Measurements from ENCODE around the gene FGFR3. TPM values are rescaled to one million over a fixed set of nuclear protein-coding genes. Genes with fewer than 3 reads are reported as not detected.

FGFR3 gene
- total and polyA plus RNA-seq, 7 donors = 0.16 to 14.0 (median 0.83) TPM

DNA sequence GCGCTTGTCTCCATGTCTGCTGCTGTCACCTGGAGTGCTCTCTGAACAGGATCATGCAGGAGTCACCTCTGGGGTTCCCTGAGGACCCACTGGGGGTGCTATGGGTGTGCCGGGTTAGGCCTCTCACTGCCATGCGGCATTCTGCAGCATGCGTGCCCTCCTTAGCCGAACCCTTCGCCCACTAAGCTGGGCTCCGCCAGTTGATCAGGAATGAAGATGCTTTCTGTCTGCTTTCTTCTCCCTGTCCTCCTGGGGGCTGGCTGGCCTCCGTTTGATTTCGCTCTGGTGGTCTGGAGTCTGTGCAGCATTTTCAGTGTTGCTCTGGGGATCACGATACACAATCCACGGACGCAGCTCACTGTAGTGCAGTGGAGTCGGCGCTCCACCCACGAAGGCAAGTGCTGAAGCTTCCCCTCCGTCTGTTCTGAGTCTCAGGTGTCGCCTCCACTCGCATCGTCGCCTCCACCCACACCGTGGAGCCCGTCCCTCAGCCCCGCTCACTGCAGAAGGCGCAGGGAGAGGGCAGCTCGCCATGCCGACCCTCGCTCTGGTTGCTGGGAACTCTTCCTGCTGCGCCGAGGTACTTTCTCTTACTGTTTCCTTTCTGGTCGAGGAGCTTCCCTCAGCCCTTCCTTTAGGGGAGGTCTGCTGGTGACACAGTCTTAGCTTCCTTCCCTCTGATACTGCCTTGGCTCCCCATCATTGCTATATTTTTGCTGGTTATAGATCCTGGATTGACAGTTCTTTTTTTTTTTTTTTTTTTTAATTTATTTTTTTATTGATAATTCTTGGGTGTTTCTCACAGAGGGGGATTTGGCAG lies 33.6 kb downstream of the FGFR3 start:
- DNase-seq = no peak
- WGBS, 2 donors = 94 to 96% methylated on average over 30 of the region's 30 CpGs
- no peak for TF ChIP-seq POLR2A (IDR thresholded peaks at IDR 0.05)
- TF ChIP-seq EP300 (IDR thresholded peaks at IDR 0.05) = no peak
- TF ChIP-seq, protein P1, sequence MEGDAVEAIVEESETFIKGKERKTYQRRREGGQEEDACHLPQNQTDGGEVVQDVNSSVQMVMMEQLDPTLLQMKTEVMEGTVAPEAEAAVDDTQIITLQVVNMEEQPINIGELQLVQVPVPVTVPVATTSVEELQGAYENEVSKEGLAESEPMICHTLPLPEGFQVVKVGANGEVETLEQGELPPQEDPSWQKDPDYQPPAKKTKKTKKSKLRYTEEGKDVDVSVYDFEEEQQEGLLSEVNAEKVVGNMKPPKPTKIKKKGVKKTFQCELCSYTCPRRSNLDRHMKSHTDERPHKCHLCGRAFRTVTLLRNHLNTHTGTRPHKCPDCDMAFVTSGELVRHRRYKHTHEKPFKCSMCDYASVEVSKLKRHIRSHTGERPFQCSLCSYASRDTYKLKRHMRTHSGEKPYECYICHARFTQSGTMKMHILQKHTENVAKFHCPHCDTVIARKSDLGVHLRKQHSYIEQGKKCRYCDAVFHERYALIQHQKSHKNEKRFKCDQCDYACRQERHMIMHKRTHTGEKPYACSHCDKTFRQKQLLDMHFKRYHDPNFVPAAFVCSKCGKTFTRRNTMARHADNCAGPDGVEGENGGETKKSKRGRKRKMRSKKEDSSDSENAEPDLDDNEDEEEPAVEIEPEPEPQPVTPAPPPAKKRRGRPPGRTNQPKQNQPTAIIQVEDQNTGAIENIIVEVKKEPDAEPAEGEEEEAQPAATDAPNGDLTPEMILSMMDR (IDR thresholded peaks at IDR 0.05) = no peak
- no peak for TF ChIP-seq POLR2AphosphoS5 (IDR thresholded peaks at IDR 0.05)

DNA sequence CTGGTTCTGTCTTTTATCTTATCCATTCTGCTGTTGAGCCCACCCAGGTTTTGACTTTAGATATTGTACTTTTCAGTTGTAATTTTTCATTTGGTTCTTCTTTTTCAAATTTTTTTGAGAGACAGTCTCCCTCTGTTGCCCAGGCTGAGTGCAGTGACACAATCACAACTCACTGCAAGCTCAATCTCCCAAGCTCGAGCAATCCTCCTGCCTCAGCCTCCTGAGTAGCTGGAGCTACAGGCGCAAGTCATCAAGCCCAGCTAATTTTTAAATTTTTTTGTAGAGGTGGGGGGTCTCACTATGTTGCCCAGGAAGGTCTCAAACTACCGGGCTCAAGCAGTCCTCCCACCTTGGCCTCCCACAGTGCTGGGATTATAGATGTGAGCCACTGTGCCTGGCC lies 37.1 kb downstream of the FGFR3 start:
- no peak overlapping the region for H3K4me3 ChIP-seq
- TF ChIP-seq POLR2A (IDR thresholded peaks at IDR 0.05) (no peak), EP300 (IDR thresholded peaks at IDR 0.05) (no peak), POLR2AphosphoS5 (IDR thresholded peaks at IDR 0.05) (no peak)
- TF ChIP-seq, protein P1 (IDR thresholded peaks at IDR 0.05) = no peak
- H3K27me3 ChIP-seq = no peaks in the 10 kb centered on the region
- intact Hi-C loops (cut with DNase I) = no loop called here
- peaks cover 0 to 5% (median 0%) of the 10 kb centered on the region in 4 donors for H3K4me1 ChIP-seq
- H3K27ac ChIP-seq = no peak overlapping the region
- no peaks in the 10 kb centered on the region for H3K9me3 ChIP-seq
- WGBS, 2 donors = 89 to 95% methylated on average over 3 of the region's 3 CpGs
- DNase-seq = no peak
- H3K36me3 ChIP-seq = peaks cover 26 to 71% (median 37%) of the 10 kb centered on the region in 4 donors

More for the DNA sequence above, 33.6 kb downstream of the FGFR3 start:
- H3K4me3 ChIP-seq = no peak overlapping the region
- H3K4me1 ChIP-seq = no peaks in the 10 kb centered on the region
- intact Hi-C loops (cut with DNase I) = no loop called here
- no peak overlapping the region for H3K27ac ChIP-seq
- no peaks in the 10 kb centered on the region for H3K27me3 ChIP-seq
- peaks cover 32 to 71% (median 45%) of the 10 kb centered on the region in 4 donors for H3K36me3 ChIP-seq
- H3K9me3 ChIP-seq = no peaks in the 10 kb centered on the region

DNA sequence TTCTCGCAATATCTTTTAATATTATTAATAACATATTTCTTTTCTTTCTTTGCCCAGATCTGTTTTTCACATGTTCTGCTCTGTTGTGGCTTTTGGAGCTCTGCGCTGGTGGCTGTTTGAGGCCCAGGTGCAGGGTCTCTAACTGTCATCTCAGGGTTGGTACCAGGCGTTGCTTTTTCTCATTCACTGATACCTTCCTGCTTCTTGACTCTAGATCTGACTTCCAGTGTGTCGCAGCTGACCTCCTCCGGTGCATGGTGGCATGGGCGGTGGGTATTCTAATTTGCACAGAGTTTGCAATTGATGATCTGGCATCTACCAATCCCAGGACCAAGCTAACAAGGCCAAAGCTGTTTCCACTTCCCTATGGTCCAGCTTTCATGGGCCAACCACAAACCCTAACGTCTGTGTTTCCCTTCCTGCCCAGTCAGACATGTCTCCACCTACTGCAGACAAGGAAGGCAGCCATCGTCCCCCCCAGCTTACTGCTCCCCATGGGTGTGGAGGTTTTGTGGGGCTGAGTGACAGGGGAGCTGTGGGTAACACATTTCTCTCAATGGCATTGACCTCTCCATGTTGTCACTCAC lies 37.6 kb downstream of the FGFR3 start:
- H3K4me1 ChIP-seq = peaks cover 0 to 5% (median 0%) of the 10 kb centered on the region in 4 donors
- no peak overlapping the region for H3K27ac ChIP-seq
- no peak for DNase-seq
- H3K36me3 ChIP-seq = peaks cover 26 to 71% (median 36%) of the 10 kb centered on the region in 4 donors
- no peaks in the 10 kb centered on the region for H3K9me3 ChIP-seq
- no peaks in the 10 kb centered on the region for H3K27me3 ChIP-seq
- intact Hi-C loops (cut with DNase I) = no loop called here
- WGBS, 2 donors = 68 to 87% methylated on average over 8 of the region's 8 CpGs
- TF ChIP-seq EP300 (IDR thresholded peaks at IDR 0.05) = no peak
- TF ChIP-seq, protein P1 (IDR thresholded peaks at IDR 0.05) = no peak
- no peak for TF ChIP-seq POLR2A (IDR thresholded peaks at IDR 0.05)
- TF ChIP-seq POLR2AphosphoS5 (IDR thresholded peaks at IDR 0.05) = no peak
- no peak overlapping the region for H3K4me3 ChIP-seq

DNA sequence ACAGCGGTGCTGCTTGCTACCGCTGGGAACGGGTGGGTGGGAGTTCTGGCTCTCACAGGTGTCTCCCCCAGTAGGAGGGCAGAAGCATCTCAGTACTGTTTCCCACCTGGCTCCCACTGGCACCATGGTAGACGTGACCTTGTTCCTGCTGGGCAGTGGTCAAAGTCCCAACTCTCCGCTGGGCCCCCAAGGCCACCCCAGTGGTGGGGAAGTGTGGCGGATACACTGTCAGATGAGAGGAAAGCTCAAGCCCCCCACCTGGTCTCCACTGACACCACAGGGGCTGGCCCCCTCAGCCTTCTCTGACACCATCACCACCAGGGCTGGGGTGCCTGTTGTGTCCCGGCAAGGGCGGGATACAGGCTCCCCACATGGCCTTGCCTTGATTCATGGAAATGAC lies 38.2 kb downstream of the FGFR3 start:
- H3K36me3 ChIP-seq = peaks cover 28 to 72% (median 36%) of the 10 kb centered on the region in 4 donors
- no peak overlapping the region for H3K4me3 ChIP-seq

More for the DNA sequence above, 38.2 kb downstream of the FGFR3 start:
- H3K27ac ChIP-seq = no peak overlapping the region
- H3K9me3 ChIP-seq = no peaks in the 10 kb centered on the region
- TF ChIP-seq POLR2A (IDR thresholded peaks at IDR 0.05) (no peak), EP300 (IDR thresholded peaks at IDR 0.05) (no peak), POLR2AphosphoS5 (IDR thresholded peaks at IDR 0.05) (no peak)
- TF ChIP-seq, protein P1 (IDR thresholded peaks at IDR 0.05) = no peak
- intact Hi-C loops (cut with DNase I) = no loop called here
- DNase-seq = no peak
- H3K27me3 ChIP-seq = no peaks in the 10 kb centered on the region
- WGBS, 2 donors = 88 to 96% methylated on average over 8 of the region's 8 CpGs
- H3K4me1 ChIP-seq = peaks cover 0 to 5% (median 0%) of the 10 kb centered on the region in 4 donors
